Chondrocyte (in vitro differentiated cells): ENCODE data around the gene MLF1. TPM values are rescaled to one million over a fixed set of nuclear protein-coding genes. Genes with fewer than 3 reads are reported as not detected.

Experiments
- DNase-seq: peaks from one replicate; pipeline ENCODE4 v3.0.0; 2021; ENCODE audit warnings: mixed read lengths, low spot score
- H3K27ac Mint-ChIP-seq: one replicate; pipeline ENCODE4 v1.8.0; 2021; ENCODE audit warnings: mild to moderate bottlenecking, moderate library complexity, mixed read lengths; ENCODE audit not compliant: unreplicated experiment
- H3K27me3 Mint-ChIP-seq: 2 replicates; pipeline ENCODE4 v1.8.0; 2021; ENCODE audit warnings: low read depth, mixed read lengths
- H3K36me3 Mint-ChIP-seq: 2 replicates; pipeline ENCODE4 v1.8.0; 2021; ENCODE audit warnings: low read depth, mixed read lengths
- H3K4me1 Mint-ChIP-seq: 2 replicates; pipeline ENCODE4 v1.8.0; 2021; ENCODE audit warnings: low read depth, mild to moderate bottlenecking, mixed read lengths
- H3K4me3 Mint-ChIP-seq: one replicate; pipeline ENCODE4 v1.8.0; 2021; ENCODE audit warnings: mild to moderate bottlenecking, moderate library complexity, mixed read lengths; ENCODE audit not compliant: unreplicated experiment
- H3K9me3 Mint-ChIP-seq: 2 replicates; pipeline ENCODE4 v1.8.0; 2021; ENCODE audit warnings: low read depth, mixed read lengths
- long read RNA-seq: library from polyadenylated mRNA; stranded (forward); transcript quantifications from one replicate; pipeline ENCODE4 v2.0.0, GENCODE V29; 2021
- total RNA-seq: library from RNA; stranded (reverse); gene quantifications from 3 replicates; pipeline ENCODE4 v1.2.1, GENCODE V29; 2021
- TF ChIP-seq, protein P1 (sequence below): fragments of 200-600 bp; sonication (generic); IDR thresholded peaks from 2 replicates; pipeline ENCODE4 v1.5.0; 2021; ENCODE audit warnings: antibody characterized with exemption, mild to moderate bottlenecking, moderate library complexity

MLF1 gene
- total RNA-seq, result 12.2 to 13.7 TPM (median 12.7 TPM) in 3 replicates
- long read RNA-seq, transcript MLF1-201 (7 exons, 2,203 nt), result major isoform, 10 of 24 reads
- long read RNA-seq, transcript MLF1-202 (7 exons, 2,222 nt), result minor isoform, 8 of 24 reads
- long read RNA-seq, partial matches to known transcripts, result 0 of 24 reads
- long read RNA-seq, other reads (novel, unspliced or antisense), result 4 of 24 reads

- TF ChIP-seq, protein P1, sequence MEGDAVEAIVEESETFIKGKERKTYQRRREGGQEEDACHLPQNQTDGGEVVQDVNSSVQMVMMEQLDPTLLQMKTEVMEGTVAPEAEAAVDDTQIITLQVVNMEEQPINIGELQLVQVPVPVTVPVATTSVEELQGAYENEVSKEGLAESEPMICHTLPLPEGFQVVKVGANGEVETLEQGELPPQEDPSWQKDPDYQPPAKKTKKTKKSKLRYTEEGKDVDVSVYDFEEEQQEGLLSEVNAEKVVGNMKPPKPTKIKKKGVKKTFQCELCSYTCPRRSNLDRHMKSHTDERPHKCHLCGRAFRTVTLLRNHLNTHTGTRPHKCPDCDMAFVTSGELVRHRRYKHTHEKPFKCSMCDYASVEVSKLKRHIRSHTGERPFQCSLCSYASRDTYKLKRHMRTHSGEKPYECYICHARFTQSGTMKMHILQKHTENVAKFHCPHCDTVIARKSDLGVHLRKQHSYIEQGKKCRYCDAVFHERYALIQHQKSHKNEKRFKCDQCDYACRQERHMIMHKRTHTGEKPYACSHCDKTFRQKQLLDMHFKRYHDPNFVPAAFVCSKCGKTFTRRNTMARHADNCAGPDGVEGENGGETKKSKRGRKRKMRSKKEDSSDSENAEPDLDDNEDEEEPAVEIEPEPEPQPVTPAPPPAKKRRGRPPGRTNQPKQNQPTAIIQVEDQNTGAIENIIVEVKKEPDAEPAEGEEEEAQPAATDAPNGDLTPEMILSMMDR, result peak; percentile 17
- DNase-seq, result peak; percentile 99
- peaks cover 11% of the 10 kb centered on the region for H3K4me1 Mint-ChIP-seq
- no peaks in the 10 kb centered on the region for H3K9me3 Mint-ChIP-seq
- peak within 1 kb of the TSS; percentile 99 for H3K4me3 Mint-ChIP-seq
- H3K27me3 Mint-ChIP-seq, result peaks cover 3% of the 10 kb centered on the region
- peak within 1 kb of the TSS; percentile 100 for H3K27ac Mint-ChIP-seq
- no peaks in the 10 kb centered on the region for H3K36me3 Mint-ChIP-seq
Observed at GRCh38 chr3:158570999-158571702, at the start of gene MLF1. Gene MLF1, plus strand, starts transcription at chr3:158571194. Its CDS starts 107 bp downstream, at chr3:158571301.

GRCh38 chr3:158522221-158523136, 48.5 kb upstream of the MLF1 start:
- Mint-ChIP-seq H3K27me3 (no peaks in the 10 kb centered on the region), H3K27ac (no peak overlapping the region), H3K9me3 (no peaks in the 10 kb centered on the region), H3K36me3 (no peaks in the 10 kb centered on the region), H3K4me3 (no peak overlapping the region), H3K4me1 (peaks cover 7% of the 10 kb centered on the region)
- TF ChIP-seq, protein P1, result no peak
- DNase-seq, result no peak

- no peak overlapping the region for H3K4me3 Mint-ChIP-seq
Observed at GRCh38 chr3:158528076-158528674, 42.8 kb upstream of the MLF1 start.

GRCh38 chr3:158531334-158531733, 39.7 kb upstream of the MLF1 start:
- Mint-ChIP-seq H3K27ac (peak overlapping the region; percentile 3), H3K27me3 (no peaks in the 10 kb centered on the region), H3K4me3 (no peak overlapping the region), H3K4me1 (no peaks in the 10 kb centered on the region), H3K9me3 (no peaks in the 10 kb centered on the region), H3K36me3 (no peaks in the 10 kb centered on the region)
- TF ChIP-seq, protein P1, result no peak
- no peak for DNase-seq

More at GRCh38 chr3:158528076-158528674, 42.8 kb upstream of the MLF1 start:
- no peaks in the 10 kb centered on the region for H3K9me3 Mint-ChIP-seq
- H3K27me3 Mint-ChIP-seq, result no peaks in the 10 kb centered on the region
- no peaks in the 10 kb centered on the region for H3K4me1 Mint-ChIP-seq
- H3K27ac Mint-ChIP-seq, result no peak overlapping the region
- H3K36me3 Mint-ChIP-seq, result no peaks in the 10 kb centered on the region
- TF ChIP-seq, protein P1, result no peak
- DNase-seq, result no peak
